Calu3 (cell line): ENCODE results near the gene GPR179. TPM values are rescaled to one million over a fixed set of nuclear protein-coding genes. Genes with fewer than 3 reads are reported as not detected.

ENCODE experiments used
- BruUV-seq: library from RNA; stranded (reverse); fragments of 400-500 nt; replicated peaks from 2 replicates; lab custom pipeline; 2021; lab: Mats Ljungman, UMichigan
- CTCF ChIA-PET: fragments of 300-600 bp; sonication (Branson Sonifier 250); formaldehyde crosslinking; loops from one replicate; lab custom pipeline; 2022; ENCODE audit warnings: antibody characterized with exemption; lab: Charles Lee
- DNase-seq: peaks from one replicate; pipeline ENCODE4 v3.0.0; 2022
- H3K27ac Mint-ChIP-seq: one replicate; pipeline ENCODE4 v1.8.0; 2022; ENCODE audit warnings: mixed read lengths; ENCODE audit not compliant: unreplicated experiment
- H3K27me3 Mint-ChIP-seq: one replicate; pipeline ENCODE4 v1.8.0; 2022; ENCODE audit warnings: mixed read lengths; ENCODE audit not compliant: unreplicated experiment
- H3K36me3 Mint-ChIP-seq: one replicate; pipeline ENCODE4 v1.8.0; 2022; ENCODE audit warnings: mild to moderate bottlenecking, moderate library complexity, mixed read lengths; ENCODE audit not compliant: insufficient read depth, unreplicated experiment
- H3K4me1 Mint-ChIP-seq: one replicate; pipeline ENCODE4 v1.8.0; 2022; ENCODE audit warnings: mild to moderate bottlenecking, low read depth, mixed read lengths; ENCODE audit not compliant: unreplicated experiment
- H3K4me3 Mint-ChIP-seq: one replicate; pipeline ENCODE4 v1.8.0; 2022; ENCODE audit warnings: mild to moderate bottlenecking, low read depth, moderate library complexity, mixed read lengths; ENCODE audit not compliant: unreplicated experiment
- H3K9me3 Mint-ChIP-seq: one replicate; pipeline ENCODE4 v1.8.0; 2022; ENCODE audit warnings: low read depth, mixed read lengths; ENCODE audit not compliant: unreplicated experiment
- CTCF ChIP-seq: fragments of 200-600 bp; IDR thresholded peaks from one replicate; pipeline ENCODE4 v1.8.0; 2022; ENCODE audit warnings: antibody characterized with exemption; ENCODE audit not compliant: unreplicated experiment
- intact Hi-C: fragments of 100-400 bp; cut with micrococcal nuclease; formaldehyde crosslinking; loops from one replicate; pipeline ENCODE4 v1.10.0; 2022; ENCODE audit not compliant: unreplicated experiment
- total RNA-seq: library from RNA; stranded (reverse); gene quantifications from 2 replicates; pipeline ENCODE4 v1.2.3, GENCODE V29; 2022

The GPR179 gene
- total RNA-seq, 1 experiment from 2014 or later = 0.45 TPM

GRCh38 chr17:38363016-38363415 lies 19.3 kb upstream of the GPR179 start:
- CTCF ChIA-PET = interaction anchor here (0.6 to 3.4 kb wide), 7 partner anchors 8 to 66 kb away, joined by 3 to 26 read pairs (median 4); partner anchors contain the start of gene SOCS7
- Mint-ChIP-seq H3K9me3 (no peaks in the 10 kb centered on the region), H3K27me3 (no peaks in the 10 kb centered on the region), H3K4me3 (no peak overlapping the region), H3K27ac (no peak overlapping the region), H3K36me3 (peaks cover 13% of the 10 kb centered on the region), H3K4me1 (peaks cover 29% of the 10 kb centered on the region)
- BruUV-seq = no TSS peak
- no peak for DNase-seq
- no peak for TF ChIP-seq CTCF
- intact Hi-C loops = no loop called here

GRCh38 chr17:38361694-38362465 lies 18.1 kb upstream of the GPR179 start:
- CTCF ChIA-PET = interaction anchor here (0.6 to 3.4 kb wide), 9 partner anchors 9 to 693 kb away, joined by 3 to 26 read pairs (median 5); partner anchors contain the start of gene SOCS7
- no peak overlapping the region for H3K4me3 Mint-ChIP-seq
- peaks cover 40% of the 10 kb centered on the region for H3K4me1 Mint-ChIP-seq
- TF ChIP-seq CTCF = no peak
- H3K36me3 Mint-ChIP-seq = peaks cover 5% of the 10 kb centered on the region
- intact Hi-C loops = no loop called here
- no peak overlapping the region for H3K27ac Mint-ChIP-seq
- peak; percentile 57 for DNase-seq
- no TSS peak for BruUV-seq
- no peaks in the 10 kb centered on the region for H3K27me3 Mint-ChIP-seq
- no peaks in the 10 kb centered on the region for H3K9me3 Mint-ChIP-seq

- Mint-ChIP-seq H3K36me3 (peaks cover under 1% of the 10 kb centered on the region), H3K27me3 (no peaks in the 10 kb centered on the region), H3K4me1 (peaks cover 64% of the 10 kb centered on the region), H3K9me3 (no peaks in the 10 kb centered on the region), H3K4me3 (no peak overlapping the region), H3K27ac (no peak overlapping the region)
- no peak for DNase-seq
- CTCF ChIA-PET = interaction anchor here (0.5 to 2.3 kb wide), 4 partner anchors 9 to 292 kb away, joined by 3 to 18 read pairs (median 6); no protein-coding TSS in a partner anchor
- intact Hi-C loops = no loop called here
- no peak for TF ChIP-seq CTCF
- no TSS peak for BruUV-seq
Measured at GRCh38 chr17:38358586-38359513, 15.1 kb upstream of the GPR179 start.

- no peak for TF ChIP-seq CTCF
Measured at GRCh38 chr17:38357486-38358123, 13.8 kb upstream of the GPR179 start.

More at GRCh38 chr17:38357486-38358123, 13.8 kb upstream of the GPR179 start:
- Mint-ChIP-seq H3K4me3 (no peak overlapping the region), H3K36me3 (peaks cover 13% of the 10 kb centered on the region), H3K27ac (no peak overlapping the region), H3K9me3 (no peaks in the 10 kb centered on the region), H3K27me3 (no peaks in the 10 kb centered on the region), H3K4me1 (peaks cover 74% of the 10 kb centered on the region)
- CTCF ChIA-PET = interaction anchor here (0.8 to 10.3 kb wide), 2 partner anchors 8 to 21 kb away, joined by 3 to 159 read pairs; no protein-coding TSS in a partner anchor
- BruUV-seq = no TSS peak
- intact Hi-C loops = no loop called here
- no peak for DNase-seq
